ENCODE measurements around the gene NUBPL.

DNA sequence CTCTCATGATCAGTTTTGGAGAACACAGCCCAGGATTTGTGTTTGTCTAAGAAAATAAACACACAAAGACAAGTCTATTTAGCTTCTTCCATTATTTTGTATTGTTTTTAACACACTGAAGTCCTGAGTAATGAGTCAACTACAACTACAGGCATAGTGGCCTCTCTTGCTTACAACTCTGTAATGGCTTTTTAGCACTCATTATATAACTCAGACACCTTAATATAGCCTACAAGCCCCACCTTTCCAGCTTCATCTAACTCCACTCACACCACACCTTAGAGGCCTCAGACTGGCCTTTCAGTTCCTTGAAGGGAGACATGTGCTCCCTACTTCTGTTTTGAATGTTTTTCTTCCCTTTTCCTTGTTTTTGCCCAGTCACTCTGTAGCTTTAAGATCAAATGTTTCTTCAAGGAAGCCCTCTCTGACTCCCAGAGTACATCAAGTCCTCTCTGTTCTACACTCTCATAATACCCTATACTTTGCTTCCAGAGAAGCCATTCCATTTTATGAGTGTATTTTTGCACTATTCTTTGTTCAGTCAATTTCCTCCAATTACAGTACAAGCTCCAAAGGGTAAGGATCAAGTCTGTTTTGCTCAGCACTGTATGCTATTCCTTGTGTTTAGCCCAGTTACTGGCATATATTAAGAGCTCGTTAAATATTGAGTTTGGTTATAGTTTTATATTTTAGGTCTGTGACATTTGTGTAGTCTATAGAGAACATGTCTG, 282.3 kb downstream of the NUBPL start:
- TF ChIP-seq CTCF (IDR thresholded peaks at IDR 0.05; ENCODE audit: low read depth, low read length, poor library complexity, severe bottlenecking), result no peak
- no peak for TF ChIP-seq EZH2phosphoT487 (IDR thresholded peaks at IDR 0.05; ENCODE audit: borderline replicate concordance, low read length)

Measured in DOHH2 (cell line).